HCT116 (cell line): Measurements from ENCODE around the gene MYPN. TPM values are rescaled to one million over a fixed set of nuclear protein-coding genes. Genes with fewer than 3 reads are reported as not detected.
A peak's percentile ranks its signal among the peaks of the same experiment; 100 is the strongest.

Experiments
- ATAC-seq: fragments of 200-7000 bp; cut with Tn5 transposase; 2 replicates; pipeline ENCODE4 v1.9.1; 2020; ENCODE audit warnings: mild to moderate bottlenecking, moderate library complexity
- BruUV-seq: library from RNA; stranded (reverse); fragments of 400-500 nt; replicated peaks from 2 replicates; lab custom pipeline; 2021; lab: Mats Ljungman, UMichigan
- CTCF ChIA-PET: fragments of 300-600 bp; sonication (Branson Sonifier 250); formaldehyde crosslinking; loops from one replicate; lab custom pipeline; 2021; ENCODE audit warnings: antibody characterized with exemption; lab: Charles Lee
- POLR2A ChIA-PET: fragments of 300-600, 350-600 bp; sonication (Branson Sonifier 250); formaldehyde crosslinking; loops from one replicate; lab custom pipeline; 2021; ENCODE audit warnings: antibody characterized with exemption; lab: Charles Lee
- RAD21 ChIA-PET, 2 experiments: fragments of 300-600 bp; sonication (Branson Sonifier 250); formaldehyde crosslinking; loops; one replicate each; lab custom pipeline; 2023; ENCODE audit warnings: low total read pairs in 2 of 2; ENCODE audit not compliant: uncharacterized antibody in 2 of 2, unreplicated experiment in 2 of 2, low non-redundant PET in 1 of 2; lab: Charles Lee
- DNase-seq: peaks from one replicate; pipeline ENCODE4 v3.0.0-alpha.2; 2010; ENCODE audit warnings: low read depth, low spot score
- H2AFZ ChIP-seq: fragments of 200-600 bp; shearing (Covaris generic), sonication (generic); 2 replicates; pipeline ENCODE4 v1.6.1; 2017; ENCODE audit warnings: low read depth, mixed run types, mixed read lengths, antibody characterized with exemption, low read length; ENCODE audit not compliant: poor library complexity, severe bottlenecking
- H3K27ac ChIP-seq: 2 replicates; pipeline ENCODE4 v1.5.1; 2012; ENCODE audit warnings: low read depth, low read length
- H3K27me3 ChIP-seq: fragments of 200-600 bp; sonication (generic); 2 replicates; pipeline ENCODE4 v1.6.1; 2016; ENCODE audit warnings: mixed run types, low read length, mixed read lengths; ENCODE audit not compliant: insufficient read depth
- H3K36me3 ChIP-seq, 2 experiments: fragments of 200-500 bp in 1 of 2; fragments of 200-600 bp in 1 of 2; sonication (Bioruptor generic) in 1 of 2; sonication (generic) in 1 of 2; 2 replicates each; pipeline versions ENCODE4 v1.5.1 to v1.6.1; 2014 to 2016; ENCODE audit warnings: low read length in 2 of 2, inconsistent platforms in 1 of 2, mixed read lengths in 1 of 2, mixed run types in 1 of 2; ENCODE audit not compliant: insufficient read depth in 2 of 2, control insufficient read depth in 1 of 2
- H3K4me1 ChIP-seq, 2 experiments: fragments of 200-600 bp in 1 of 2; sonication (generic) in 1 of 2; 2 replicates each; pipeline versions ENCODE4 v1.5.1 to v1.6.1; 2012 to 2017; ENCODE audit warnings: low read length in 2 of 2, inconsistent platforms in 1 of 2, mild to moderate bottlenecking in 1 of 2, mixed read lengths in 1 of 2, mixed run types in 1 of 2, moderate library complexity in 1 of 2; ENCODE audit not compliant: insufficient read depth in 2 of 2, control insufficient read depth in 1 of 2
- H3K4me2 ChIP-seq: fragments of 200-600 bp; sonication (generic); 2 replicates; pipeline ENCODE4 v1.6.1; 2017; ENCODE audit warnings: mixed run types, low read length, mixed read lengths
- H3K4me3 ChIP-seq, 2 experiments: fragments of 200-600 bp in 1 of 2; sonication (generic) in 1 of 2; replicated peaks in 1 of 2; 2 replicates each; pipeline ENCODE4 v1.5.1; 2011 to 2016; ENCODE audit warnings: low read length in 2 of 2, control low read depth in 1 of 2, low read depth in 1 of 2, mild to moderate bottlenecking in 1 of 2, mixed read lengths in 1 of 2, mixed run types in 1 of 2
- H3K79me2 ChIP-seq: fragments of 200-600 bp; sonication (generic); 2 replicates; pipeline ENCODE4 v1.6.1; 2017; ENCODE audit warnings: mild to moderate bottlenecking, mixed run types, low read length, moderate library complexity, mixed read lengths; ENCODE audit not compliant: insufficient read depth
- H3K9ac ChIP-seq: fragments of 200-600 bp; sonication (generic); 2 replicates; pipeline ENCODE4 v1.6.1; 2016; ENCODE audit warnings: low read length, mixed read lengths
- H3K9me2 ChIP-seq: fragments of 200-600 bp; sonication (generic), shearing (Covaris generic); 2 replicates; pipeline ENCODE4 v1.6.1; 2017; ENCODE audit warnings: mixed run types, mild to moderate bottlenecking, moderate library complexity; ENCODE audit not compliant: insufficient read depth
- H3K9me3 ChIP-seq, 2 experiments: fragments of 200-500 bp in 1 of 2; fragments of 200-600 bp in 1 of 2; sonication (Bioruptor generic) in 1 of 2; sonication (generic) in 1 of 2; 2 replicates each; pipeline ENCODE4 v1.6.1; 2014 to 2017; ENCODE audit warnings: low read length in 2 of 2, mixed read lengths in 2 of 2, inconsistent platforms in 1 of 2, low read depth in 1 of 2, mild to moderate bottlenecking in 1 of 2, mixed run types in 1 of 2, moderate library complexity in 1 of 2; ENCODE audit not compliant: control insufficient read depth in 1 of 2, insufficient read depth in 1 of 2
- H4K20me1 ChIP-seq: fragments of 200-600 bp; sonication (generic), shearing (Covaris generic); 2 replicates; pipeline ENCODE4 v1.6.1; 2017; ENCODE audit warnings: mixed run types, mild to moderate bottlenecking, moderate library complexity; ENCODE audit not compliant: insufficient read depth
- CBX3 ChIP-seq: IDR thresholded peaks from 2 replicates; pipeline ENCODE4 v1.6.1; 2012; ENCODE audit warnings: low read depth
- CEBPB ChIP-seq: IDR thresholded peaks from 2 replicates; pipeline ENCODE4 v1.6.1; 2012; ENCODE audit warnings: low read depth
- EZH2phosphoT487 ChIP-seq: fragments of 200-600 bp; IDR thresholded peaks from 2 replicates; pipeline ENCODE4 v1.6.1; 2018; ENCODE audit warnings: antibody characterized with exemption, borderline replicate concordance
- FOSL1 ChIP-seq: IDR thresholded peaks from 2 replicates; pipeline ENCODE4 v1.6.1; 2012; ENCODE audit warnings: low read depth
- JUND ChIP-seq: IDR thresholded peaks from 2 replicates; pipeline ENCODE4 v1.6.1; 2012
- MAX ChIP-seq: IDR thresholded peaks from 2 replicates; pipeline ENCODE4 v1.6.1; 2012
- POLR2AphosphoS5 ChIP-seq: IDR thresholded peaks from 2 replicates; pipeline ENCODE4 v1.6.1; 2011; ENCODE audit warnings: mild to moderate bottlenecking, low read depth, low read length, moderate library complexity
- RAD21 ChIP-seq: IDR thresholded peaks from 2 replicates; pipeline ENCODE4 v1.6.1; 2012; ENCODE audit warnings: low read depth, mild to moderate bottlenecking
- REST ChIP-seq: IDR thresholded peaks from 2 replicates; pipeline ENCODE4 v1.6.1; 2012; ENCODE audit warnings: low read depth
- SIN3A ChIP-seq: IDR thresholded peaks from 2 replicates; pipeline ENCODE4 v1.6.1; 2012; ENCODE audit warnings: low read depth
- SP1 ChIP-seq: IDR thresholded peaks from 2 replicates; pipeline ENCODE4 v1.6.1; 2012; ENCODE audit warnings: low read depth
- SRF ChIP-seq: IDR thresholded peaks from 2 replicates; pipeline ENCODE4 v1.6.1; 2012; ENCODE audit warnings: low read depth
- TCF7L2 ChIP-seq: IDR thresholded peaks from 2 replicates; pipeline ENCODE4 v1.7.0; 2011; ENCODE audit warnings: borderline replicate concordance, inconsistent platforms; ENCODE audit not compliant: insufficient read depth, insufficient read length; ENCODE audit errors: extremely low read depth
- YY1 ChIP-seq: IDR thresholded peaks from 2 replicates; pipeline ENCODE4 v1.6.1; 2011; ENCODE audit warnings: low read length, low read depth, moderate library complexity, mild to moderate bottlenecking; ENCODE audit not compliant: insufficient replicate concordance; ENCODE audit errors: extremely low read depth
- intact Hi-C: fragments of 100-400 bp; cut with micrococcal nuclease; formaldehyde crosslinking; loops from 2 replicates; pipeline ENCODE4 v1.10.0; 2022
- total RNA-seq: library from RNA; stranded (reverse); gene quantifications from one replicate; pipeline ENCODE4 v1.2.1, GENCODE V29; 2021; ENCODE audit not compliant: unreplicated experiment

The MYPN gene
- total RNA-seq, 1 experiment from 2014 or later = 0.34 TPM

- H4K20me1 ChIP-seq = no peaks in the 10 kb centered on the region
- intact Hi-C loops = no loop called here
- BruUV-seq = no TSS peak
- no peaks in the 10 kb centered on the region for H3K27me3 ChIP-seq
- ChIA-PET CTCF (no interaction called here), RAD21 (no interaction called here), POLR2A (no interaction called here)
- H3K36me3 ChIP-seq = no peaks in the 10 kb centered on the region
- H3K79me2 ChIP-seq = no peaks in the 10 kb centered on the region
- no peaks in the 10 kb centered on the region for H3K9me2 ChIP-seq
- H3K4me2 ChIP-seq = peak overlapping the region; percentile 77
- H3K9ac ChIP-seq = peak overlapping the region; percentile 51
- peak overlapping the region; percentile 57; the same call in 1 of the 2 replicates for H3K27ac ChIP-seq
- peak overlapping the region in 1 of 2 experiments; percentile 10; a peak in 2 of 4 replicates for H3K4me3 ChIP-seq
- peaks cover 23 to 50% of the 10 kb centered on the region in 2 experiments for H3K4me1 ChIP-seq
- H2AFZ ChIP-seq = peak overlapping the region; percentile 75
- DNase-seq (no peak), ATAC-seq (0 out of 2 replicates have a peak, but pooled peaks have one; percentile 7)
- no peak for TF ChIP-seq TCF7L2
- TF ChIP-seq SRF = no peak
- TF ChIP-seq CEBPB = no peak
- no peaks in the 10 kb centered on the region for H3K9me3 ChIP-seq
Measured at GRCh38 chr10:68135362-68135761, 26.1 kb downstream of the MYPN start.

GRCh38 chr10:68135922-68136792 is 26.9 kb downstream of the MYPN start:
- POLR2A ChIA-PET = no interaction called here
- H3K4me1 ChIP-seq = peaks cover 23 to 53% of the 10 kb centered on the region in 2 experiments

More at GRCh38 chr10:68135922-68136792, 26.9 kb downstream of the MYPN start:
- no TSS peak for BruUV-seq
- H3K36me3 ChIP-seq = no peaks in the 10 kb centered on the region
- H3K9me3 ChIP-seq = no peaks in the 10 kb centered on the region
- peak overlapping the region; percentile 52 for H2AFZ ChIP-seq
- ChIA-PET CTCF (interaction anchor here (0.8 kb wide), 1 partner anchor 13 kb away, joined by 3 read pairs; no protein-coding TSS in a partner anchor), RAD21 (no interaction called here)
- H3K9me2 ChIP-seq = no peaks in the 10 kb centered on the region
- H3K27me3 ChIP-seq = no peaks in the 10 kb centered on the region
- ATAC-seq (peak; percentile 92), DNase-seq (peak; percentile 86)
- peak overlapping the region in 1 of 2 experiments; percentile 49; a peak in 2 of 4 replicates for H3K4me3 ChIP-seq
- no peaks in the 10 kb centered on the region for H4K20me1 ChIP-seq
- H3K79me2 ChIP-seq = no peaks in the 10 kb centered on the region
- intact Hi-C loops = loop anchor here (2.0 kb wide), 1 partner anchor 41 kb away; no protein-coding TSS in a partner anchor
- peak overlapping the region; percentile 77 for H3K4me2 ChIP-seq
- peak overlapping the region; percentile 57 for H3K27ac ChIP-seq
- TF ChIP-seq RAD21 = peak; percentile 4; the same call in 1 of the 2 replicates
- no peak for TF ChIP-seq REST
- peak; percentile 43 for TF ChIP-seq SRF
- peak; percentile 45; the same call in 1 of the 2 replicates for TF ChIP-seq POLR2AphosphoS5
- TF ChIP-seq SP1 = peak; percentile 74
- TF ChIP-seq CBX3 = peak; percentile 54; the same call in 1 of the 2 replicates
- TF ChIP-seq MAX = peak; percentile 81
- no peak for TF ChIP-seq EZH2phosphoT487
- peak; percentile 55 for TF ChIP-seq CEBPB
- peak; percentile 95 for TF ChIP-seq FOSL1
- peak; percentile 59 for TF ChIP-seq SIN3A
- TF ChIP-seq JUND = peak; percentile 95
- TF ChIP-seq YY1 = no peak
- H3K9ac ChIP-seq = peak overlapping the region; percentile 37
